AG09319 (cell line): ENCODE data around the gene FAM120AOS.

Experiments used
- DNase-seq: peaks from one replicate; pipeline ENCODE4 v3.0.0-alpha.2; 2010; ENCODE audit warnings: low read depth; ENCODE audit errors: extremely low read depth
- TF ChIP-seq, protein P1 (sequence below): IDR thresholded peaks from 2 replicates; pipeline ENCODE4 v1.5.1; 2011; ENCODE audit warnings: low read depth, mild to moderate bottlenecking, inconsistent platforms, low read length, moderate library complexity

FAM120AOS gene

DNA sequence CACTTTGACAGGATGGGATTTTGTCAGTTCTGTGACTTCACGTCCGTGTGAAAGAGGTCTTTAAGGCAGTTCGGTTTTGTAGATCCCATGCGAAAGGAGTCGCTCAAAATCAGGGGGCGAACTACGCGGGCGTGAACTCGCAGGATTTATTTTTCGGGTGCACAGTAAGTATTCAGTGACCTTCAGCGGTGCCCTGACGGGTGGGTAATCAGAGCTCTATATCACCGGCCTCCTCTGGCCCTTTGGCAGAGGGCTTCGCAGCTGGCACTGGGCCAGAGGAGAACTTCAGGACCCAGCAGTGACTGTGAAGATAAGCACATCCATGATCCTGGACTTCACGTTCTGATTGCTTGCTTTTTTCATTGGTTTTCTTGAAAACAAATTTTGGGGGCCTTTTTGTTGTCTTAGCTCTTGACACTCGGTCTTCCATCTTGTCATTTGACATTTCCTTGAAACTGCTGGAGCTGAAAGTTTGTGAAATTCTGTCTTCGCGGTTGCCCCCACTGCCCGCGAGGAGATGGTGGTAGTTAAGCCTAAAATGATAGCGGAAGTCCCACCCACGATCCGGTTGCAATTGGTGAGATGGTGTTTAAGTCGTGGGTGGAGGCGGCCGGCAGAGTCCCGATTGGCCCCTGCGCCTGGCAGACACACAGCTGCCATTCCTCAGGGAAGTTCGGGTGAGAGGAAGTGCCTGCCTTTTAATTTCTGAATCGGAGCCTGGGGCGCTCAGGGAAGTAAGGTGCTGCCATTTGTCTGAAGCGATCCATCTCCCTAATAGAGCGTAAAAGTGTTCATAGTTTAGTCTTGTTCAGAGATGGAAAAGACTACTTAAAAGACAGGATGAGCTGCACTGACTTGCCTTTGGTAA is at the start of gene FAM120AOS:
Gene FAM120AOS, minus strand, starts transcription at position 535 of the 868 bp plus-strand sequence. CDS start 872 bp downstream, outside the sequence.
- peak; percentile 85 for DNase-seq
- TF ChIP-seq, protein P1, sequence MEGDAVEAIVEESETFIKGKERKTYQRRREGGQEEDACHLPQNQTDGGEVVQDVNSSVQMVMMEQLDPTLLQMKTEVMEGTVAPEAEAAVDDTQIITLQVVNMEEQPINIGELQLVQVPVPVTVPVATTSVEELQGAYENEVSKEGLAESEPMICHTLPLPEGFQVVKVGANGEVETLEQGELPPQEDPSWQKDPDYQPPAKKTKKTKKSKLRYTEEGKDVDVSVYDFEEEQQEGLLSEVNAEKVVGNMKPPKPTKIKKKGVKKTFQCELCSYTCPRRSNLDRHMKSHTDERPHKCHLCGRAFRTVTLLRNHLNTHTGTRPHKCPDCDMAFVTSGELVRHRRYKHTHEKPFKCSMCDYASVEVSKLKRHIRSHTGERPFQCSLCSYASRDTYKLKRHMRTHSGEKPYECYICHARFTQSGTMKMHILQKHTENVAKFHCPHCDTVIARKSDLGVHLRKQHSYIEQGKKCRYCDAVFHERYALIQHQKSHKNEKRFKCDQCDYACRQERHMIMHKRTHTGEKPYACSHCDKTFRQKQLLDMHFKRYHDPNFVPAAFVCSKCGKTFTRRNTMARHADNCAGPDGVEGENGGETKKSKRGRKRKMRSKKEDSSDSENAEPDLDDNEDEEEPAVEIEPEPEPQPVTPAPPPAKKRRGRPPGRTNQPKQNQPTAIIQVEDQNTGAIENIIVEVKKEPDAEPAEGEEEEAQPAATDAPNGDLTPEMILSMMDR = no peak

DNA sequence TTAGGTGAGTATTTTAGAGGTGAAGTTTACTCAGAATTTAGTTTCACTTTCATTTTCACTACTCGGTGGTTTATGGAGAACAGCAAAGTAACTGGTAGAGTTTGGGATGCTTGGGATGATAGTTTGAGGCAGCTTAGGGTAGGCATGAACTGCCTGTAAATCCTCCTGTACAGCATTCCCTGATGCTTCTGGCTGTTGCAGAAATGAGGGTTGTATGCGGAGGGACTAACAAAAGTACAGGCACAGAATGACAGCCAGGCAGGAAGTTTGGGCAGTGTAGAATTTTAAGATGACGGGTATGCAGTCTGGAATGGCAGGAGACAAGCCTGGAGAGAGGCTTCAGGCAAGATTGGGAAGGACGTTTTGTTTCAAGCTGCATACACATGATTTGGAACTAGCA is 48.0 kb upstream of the FAM120AOS start:
- TF ChIP-seq, protein P1 = no peak
- DNase-seq = no peak

DNA sequence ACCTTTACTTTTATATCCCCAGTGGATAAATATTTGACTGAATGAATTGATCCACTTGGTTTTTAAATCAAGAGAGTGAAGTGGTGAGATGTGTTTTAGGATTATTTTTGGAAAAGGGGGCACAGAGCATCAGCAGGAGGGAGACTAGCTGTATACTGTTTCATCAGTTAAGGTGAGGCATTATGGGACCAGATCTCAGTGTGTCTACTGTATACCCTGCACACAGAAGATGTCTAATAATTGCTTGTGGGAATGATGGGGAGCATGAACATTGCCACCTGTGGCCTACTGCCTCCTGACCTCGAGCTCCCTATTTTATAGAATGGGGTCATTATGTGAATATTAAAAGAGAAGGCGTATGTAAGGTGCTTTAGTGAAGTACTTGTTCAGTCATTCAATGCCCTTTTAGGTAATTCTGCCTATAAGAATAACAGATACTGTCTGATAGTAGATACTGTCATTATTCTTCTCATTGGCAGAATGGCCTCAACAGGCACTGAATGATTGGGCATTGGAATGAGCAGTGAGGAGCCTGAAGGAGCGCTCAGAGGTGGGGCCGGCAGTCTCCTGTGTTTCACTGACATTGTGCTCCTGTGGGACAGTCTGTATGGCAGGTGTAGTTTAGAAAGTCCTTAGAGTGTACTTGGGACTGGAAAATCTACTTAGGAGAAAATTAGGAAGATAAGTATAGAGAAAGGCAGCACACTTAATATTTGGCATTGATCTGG is 47.4 kb upstream of the FAM120AOS start:
- no peak for DNase-seq
- TF ChIP-seq, protein P1 = no peak

DNA sequence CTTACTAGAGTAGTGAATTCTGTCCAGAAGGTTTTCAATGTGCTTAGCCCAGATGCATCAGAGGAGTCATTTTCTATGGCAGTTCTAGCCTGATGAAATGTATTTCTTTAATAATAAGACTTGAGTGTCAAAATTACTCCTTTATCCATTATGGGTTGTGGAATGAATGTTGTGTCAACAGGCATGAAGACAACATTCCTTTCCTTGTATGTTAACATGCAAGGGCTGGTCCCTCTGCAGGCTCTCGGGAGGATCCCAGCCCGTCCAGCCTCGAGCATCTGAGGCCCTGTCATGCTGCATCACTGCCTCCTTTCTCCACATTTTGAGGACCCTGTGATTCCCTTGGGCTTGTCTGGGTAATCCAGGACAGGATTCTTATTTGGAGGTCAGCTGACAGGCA is 42.9 kb upstream of the FAM120AOS start:
- DNase-seq = no peak
- TF ChIP-seq, protein P1 = no peak

DNA sequence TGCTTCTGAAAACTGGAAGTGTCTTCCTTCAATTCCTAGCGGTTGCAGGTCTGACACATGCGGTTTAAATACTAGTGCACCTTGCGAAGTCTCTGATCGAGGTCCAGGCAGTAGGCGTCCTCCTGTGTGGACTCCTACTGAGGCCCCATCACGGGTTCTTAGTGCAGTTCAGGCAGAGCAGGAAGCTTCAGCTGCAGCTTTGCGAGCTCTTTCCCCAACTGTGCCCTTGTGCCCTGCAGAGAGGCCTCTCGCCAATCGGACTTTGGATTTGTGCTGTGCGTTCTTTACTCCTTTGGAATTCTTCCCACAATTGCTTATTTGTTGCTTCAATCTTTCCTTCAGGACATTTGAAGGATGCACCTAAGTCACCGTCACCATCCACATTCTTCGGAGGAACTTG is 40.6 kb upstream of the FAM120AOS start:
- TF ChIP-seq, protein P1 = no peak
- DNase-seq = no peak

DNA sequence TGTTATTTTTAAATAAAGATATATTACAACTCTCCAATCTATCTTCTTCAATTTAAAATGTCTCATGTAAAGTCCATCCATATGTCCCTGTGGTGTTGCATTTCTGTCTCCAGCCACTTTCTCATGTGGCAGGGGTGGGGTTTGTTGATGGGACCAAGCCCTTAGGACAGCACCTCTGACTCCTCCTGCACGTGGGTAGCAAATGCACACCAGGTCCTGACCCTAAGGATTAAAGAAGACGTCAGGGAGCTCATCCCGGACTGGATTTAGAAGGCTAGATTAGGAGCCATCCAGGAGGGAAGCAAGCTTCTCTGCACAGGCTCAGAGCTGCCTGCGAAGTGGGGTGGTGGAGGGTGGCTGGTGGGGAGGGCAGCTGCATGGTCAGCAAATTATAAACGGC is 38.9 kb upstream of the FAM120AOS start:
- no peak for DNase-seq
- TF ChIP-seq, protein P1 = no peak

DNA sequence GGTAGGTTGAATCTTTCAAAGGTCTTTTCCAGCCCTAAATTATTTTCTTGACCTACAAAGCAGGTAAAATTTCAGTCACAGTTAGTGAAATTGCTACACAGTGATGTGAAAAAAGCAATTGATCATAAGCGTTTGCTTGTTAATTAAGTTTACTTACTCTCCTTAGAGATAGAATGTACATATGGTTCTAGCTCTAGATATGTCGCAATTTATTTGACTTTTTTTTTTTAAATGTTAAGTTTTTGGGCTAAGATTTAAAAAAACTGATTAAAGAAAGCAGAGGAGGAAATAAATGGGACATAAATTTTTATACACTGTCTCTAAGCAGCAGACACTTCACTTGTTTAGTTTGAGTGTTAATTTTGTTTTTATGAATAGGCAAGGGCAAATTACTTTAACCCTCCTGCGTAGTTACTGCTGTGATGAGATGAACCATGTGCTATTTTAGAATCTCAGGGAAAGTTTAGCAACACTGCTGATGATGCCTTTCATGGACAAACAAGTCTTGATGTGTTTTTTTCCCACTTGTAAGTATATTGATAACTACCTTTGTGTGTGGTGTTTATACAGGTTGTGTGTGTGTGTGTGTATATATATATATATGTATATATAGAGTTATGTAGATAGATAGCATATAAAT is 38.3 kb upstream of the FAM120AOS start:
- TF ChIP-seq, protein P1 = no peak
- DNase-seq = no peak
